GM19455 (cell line): ENCODE results near the gene MYRF.

Experiments
- ATAC-seq: cut with Tn5 transposase; IDR thresholded peaks from one replicate; pipeline ENCODE4 v1.9.1; 2021; ENCODE audit not compliant: unreplicated experiment

The MYRF gene

GRCh38 chr11:61775606-61776554 lies 23.4 kb downstream of the MYRF start:
- ATAC-seq = no peak

DNA sequence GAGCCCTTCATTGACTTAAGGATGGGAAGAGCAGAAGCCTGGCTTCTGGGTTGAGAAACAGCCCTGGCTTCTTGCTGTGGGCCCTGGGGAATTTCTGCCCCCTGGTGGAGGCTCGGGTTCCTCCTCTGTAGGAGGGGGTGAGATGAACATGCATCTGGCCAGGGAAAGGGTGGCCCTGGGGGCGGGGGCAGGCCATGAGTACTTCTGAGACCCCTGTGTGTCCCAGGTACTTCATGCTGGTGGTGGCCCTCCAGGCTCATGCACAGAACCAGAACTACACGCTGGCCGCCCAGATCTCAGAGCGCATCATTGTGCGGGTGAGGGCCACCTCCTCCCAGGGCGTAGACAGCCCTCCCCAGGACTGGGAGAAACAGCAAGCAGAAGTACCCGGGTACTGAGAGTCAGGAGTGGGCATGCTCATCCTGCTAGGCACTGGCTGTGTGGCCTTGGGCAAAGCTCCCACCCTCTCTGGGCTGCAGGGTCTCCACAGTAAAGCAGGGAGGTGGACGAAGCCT lies 24.2 kb downstream of the MYRF start:
- ATAC-seq = no peak

GRCh38 chr11:61777234-61778090 lies 25.0 kb downstream of the MYRF start:
- no peak for ATAC-seq

DNA sequence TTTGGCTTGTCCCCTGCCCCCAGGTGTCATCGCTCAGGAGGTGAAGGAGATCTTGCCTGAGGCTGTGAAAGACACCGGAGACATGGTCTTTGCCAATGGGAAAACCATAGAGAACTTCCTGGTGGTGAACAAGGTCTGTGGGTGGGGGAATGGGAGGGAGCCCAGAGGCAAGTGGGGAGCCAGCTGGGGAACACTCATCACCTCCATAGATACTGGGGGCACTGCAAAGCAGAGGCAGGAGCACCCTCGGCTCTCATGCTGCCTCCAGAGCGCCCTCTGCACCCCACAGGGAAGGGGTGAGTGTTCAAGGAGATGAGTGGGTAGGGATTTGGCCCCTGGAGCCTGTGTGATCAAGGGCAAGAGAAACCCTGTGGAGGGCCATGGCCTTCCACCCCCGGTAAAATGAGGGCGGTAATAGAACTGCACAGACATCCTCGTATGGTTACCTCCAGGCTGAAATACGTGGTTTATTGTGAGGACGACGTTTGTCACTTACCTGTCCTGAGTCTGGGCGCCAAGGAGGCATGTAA lies 26.0 kb downstream of the MYRF start:
- no peak for ATAC-seq

GRCh38 chr11:61778920-61779650 lies 26.6 kb downstream of the MYRF start:
- ATAC-seq = no peak

DNA sequence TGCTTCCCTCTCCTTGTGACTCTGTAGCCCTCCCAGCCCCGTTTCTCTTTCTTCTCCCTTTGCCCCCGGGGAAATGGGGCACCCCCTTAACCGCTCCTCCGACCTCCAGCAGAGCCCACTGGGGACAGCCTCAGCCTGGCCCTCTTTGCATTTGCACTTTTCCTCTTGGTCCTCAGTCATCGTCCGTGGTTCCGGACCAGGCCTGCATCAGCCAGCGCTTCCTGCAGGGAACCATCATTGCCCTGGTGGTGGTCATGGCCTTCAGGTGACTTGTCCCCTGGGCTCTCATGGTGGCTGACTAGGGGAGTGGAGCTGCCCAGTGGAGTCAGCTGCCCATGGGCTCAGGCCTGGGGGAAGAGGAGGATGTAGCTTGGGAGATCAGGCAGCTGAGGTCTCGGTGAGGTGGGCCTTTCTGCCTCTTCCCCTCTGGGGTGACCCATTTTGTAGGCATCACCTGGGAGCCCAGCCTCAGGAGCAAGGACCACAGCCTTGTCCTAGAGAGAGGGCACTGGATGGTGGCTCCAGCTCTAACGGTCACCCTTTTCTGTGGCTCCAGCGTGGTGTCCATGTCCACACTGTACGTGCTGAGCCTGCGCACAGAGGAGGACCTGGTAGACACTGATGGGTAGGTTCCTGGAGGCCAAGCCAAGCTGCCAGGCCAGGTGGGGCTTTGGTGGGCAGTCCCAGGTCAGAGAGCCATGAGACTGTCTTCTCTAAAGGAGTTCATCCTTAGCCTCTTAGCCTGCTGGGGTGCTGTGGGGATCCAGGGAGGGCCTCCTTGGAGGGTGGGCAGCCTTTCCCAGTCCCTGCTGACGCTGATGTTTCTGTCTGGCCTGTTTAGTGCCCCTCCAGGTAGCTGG lies 27.5 kb downstream of the MYRF start:
- ATAC-seq = no peak

GRCh38 chr11:61780581-61781162 lies 28.2 kb downstream of the MYRF start:
- ATAC-seq = no peak

DNA sequence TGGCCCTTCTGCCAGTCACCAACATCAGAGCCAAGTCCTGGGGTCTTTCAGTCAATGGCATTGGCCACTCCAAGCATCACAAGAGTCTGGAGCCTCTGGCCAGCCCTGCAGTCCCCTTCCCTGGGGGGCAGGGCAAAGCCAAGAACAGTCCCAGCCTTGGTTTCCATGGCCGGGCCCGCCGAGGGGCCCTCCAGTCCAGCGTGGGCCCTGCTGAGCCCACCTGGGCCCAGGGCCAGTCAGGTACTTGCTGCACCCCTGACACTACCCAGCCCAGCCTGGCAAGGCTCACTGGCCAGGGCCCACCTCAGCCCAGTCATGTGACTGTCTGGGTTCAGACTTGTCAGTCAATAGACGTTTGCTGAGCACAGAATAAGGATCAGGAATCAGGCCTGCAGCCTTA lies 29.1 kb downstream of the MYRF start:
- ATAC-seq = no peak

- ATAC-seq = no peak
Observed at GRCh38 chr11:61782299-61782698, 29.9 kb downstream of the MYRF start.

DNA sequence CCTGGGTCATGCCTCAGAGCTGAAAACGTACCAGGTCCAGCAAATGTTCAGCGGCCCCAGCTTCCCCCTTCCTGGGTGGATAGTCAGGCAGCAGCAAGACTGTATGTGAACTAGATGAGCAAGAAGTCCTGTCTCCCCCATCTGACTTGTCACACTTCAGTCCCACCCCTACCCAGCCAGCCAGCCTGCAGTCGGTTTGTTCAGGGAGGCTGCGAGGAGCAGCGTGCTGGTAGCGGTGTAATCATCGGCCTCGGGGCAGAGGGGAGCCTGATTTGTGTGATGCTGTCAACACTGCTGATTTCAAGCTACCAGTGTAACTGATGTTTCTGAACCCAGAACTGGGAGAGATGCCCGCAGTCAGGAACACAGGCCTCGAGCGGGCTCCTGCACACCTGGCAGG lies 30.4 kb downstream of the MYRF start:
- no peak for ATAC-seq

DNA sequence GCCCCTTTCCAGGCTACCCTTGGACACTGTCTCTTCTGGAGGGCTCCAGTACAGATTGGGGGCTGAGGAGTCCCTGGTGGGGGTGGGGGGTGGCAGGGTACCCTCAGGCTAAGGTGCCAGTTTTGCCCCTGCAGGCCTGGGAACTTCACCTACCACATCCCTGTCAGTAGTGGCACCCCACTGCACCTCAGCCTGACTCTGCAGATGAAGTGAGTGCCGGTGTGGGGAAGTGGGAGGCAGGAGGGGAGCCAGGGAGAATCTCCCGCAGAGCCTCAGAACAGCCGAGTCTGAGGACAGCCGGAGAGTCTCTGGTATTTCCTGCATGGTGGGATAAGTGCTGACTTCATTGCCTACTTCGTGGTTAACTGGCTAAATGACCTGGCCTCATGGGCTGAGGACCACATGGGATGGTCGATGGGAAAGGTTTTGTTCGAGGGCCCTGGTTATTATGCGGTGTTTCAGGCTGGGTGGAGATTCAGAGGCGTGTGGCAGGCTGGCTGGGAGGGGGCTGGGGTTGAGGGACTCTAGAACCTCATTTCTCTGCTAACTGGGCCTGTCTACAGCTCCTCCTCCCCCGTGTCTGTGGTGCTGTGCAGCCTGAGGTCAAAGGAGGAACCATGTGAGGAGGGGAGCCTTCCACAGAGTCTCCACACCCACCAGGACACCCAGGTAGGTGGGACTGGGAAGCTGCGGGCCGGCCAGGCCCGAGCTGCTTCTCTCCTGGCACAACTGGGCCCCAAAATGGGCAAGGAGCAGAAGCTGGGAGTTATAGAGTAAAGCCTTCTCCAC lies 31.5 kb downstream of the MYRF start:
- no peak for ATAC-seq

DNA sequence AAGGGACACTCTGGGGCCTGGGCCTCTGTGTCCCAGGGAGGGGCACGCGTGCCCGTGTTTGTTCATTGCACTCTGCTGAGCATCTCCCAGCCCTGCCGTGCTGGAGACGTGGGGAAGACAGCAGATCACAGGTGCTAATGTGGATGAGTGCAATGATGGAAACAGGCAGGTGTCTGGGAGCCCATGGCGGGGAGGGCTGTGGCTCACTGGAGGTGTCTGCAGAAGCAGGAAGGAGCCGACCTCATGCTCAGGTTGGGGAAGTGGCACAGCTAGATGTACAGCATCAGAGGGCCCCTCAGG lies 32.0 kb downstream of the MYRF start:
- no peak for ATAC-seq

DNA sequence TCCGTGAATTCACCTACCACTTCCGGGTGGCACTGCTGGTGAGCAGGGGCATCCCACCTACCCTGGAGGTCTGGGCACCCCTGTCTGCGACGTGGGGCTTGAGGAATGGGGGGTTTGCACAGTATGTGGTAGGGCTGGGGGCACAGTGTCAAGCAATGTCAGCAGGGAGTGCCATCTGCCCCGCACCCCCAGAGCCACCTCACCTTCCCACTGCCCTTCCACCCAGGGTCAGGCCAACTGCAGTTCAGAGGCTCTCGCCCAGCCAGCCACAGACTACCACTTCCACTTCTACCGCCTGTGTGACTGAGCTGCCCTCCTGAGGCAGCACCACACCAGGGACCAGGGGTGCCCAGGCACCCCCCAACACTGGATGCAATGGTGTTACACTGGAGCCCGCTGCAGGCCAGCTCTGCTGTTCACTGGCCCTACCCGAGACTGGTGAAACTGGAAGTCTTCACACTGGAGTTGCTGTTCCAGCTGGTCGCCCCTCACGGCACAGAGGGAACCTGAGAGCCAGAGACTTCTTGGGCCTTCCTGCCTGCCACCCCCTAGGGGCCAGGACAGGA lies 33.5 kb downstream of the MYRF start:
- no peak for ATAC-seq

GRCh38 chr11:61787928-61788491 lies 35.6 kb downstream of the MYRF start:
- ATAC-seq = no peak

DNA sequence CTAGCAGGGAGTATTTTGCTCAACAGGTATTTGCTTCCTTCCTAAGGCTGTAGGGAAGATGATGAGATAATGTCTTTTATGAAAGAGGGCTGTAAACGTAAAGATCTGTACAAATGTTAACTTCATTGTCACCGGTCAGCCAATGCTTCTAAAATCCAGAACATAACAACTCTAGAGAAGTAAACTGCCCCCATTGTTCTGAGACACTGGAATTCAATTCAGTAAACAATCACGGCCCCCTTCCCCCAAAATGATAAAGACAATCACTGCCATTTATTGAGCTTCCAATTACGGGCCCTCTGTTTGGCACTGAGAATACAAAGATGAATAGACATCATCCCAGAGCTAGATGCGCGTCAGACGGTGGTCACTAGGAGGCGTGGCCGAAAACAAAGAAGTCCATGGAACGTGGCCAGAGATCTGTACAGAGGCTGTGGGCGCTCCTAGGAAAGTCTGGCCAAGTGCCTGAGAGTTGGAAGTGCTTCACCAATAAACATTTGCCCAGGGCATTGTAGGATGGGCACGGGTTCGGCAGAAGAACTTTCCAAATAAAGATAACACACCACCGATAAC lies 39.4 kb downstream of the MYRF start:
- peak; percentile 34 for ATAC-seq

- ATAC-seq = peak; percentile 82
Observed at GRCh38 chr11:61792310-61793082, 40.1 kb downstream of the MYRF start, which contains the start of the genes FEN1 and TMEM258. TSS of gene FEN1 (plus strand) at chr11:61792911. CDS start at chr11:61795362, 2,451 bp downstream. TSS of gene TMEM258 (minus strand) at chr11:61792599. CDS start at chr11:61792558, 41 bp downstream.
